ENCODE measurements around the gene SPPL2A. TPM values are rescaled to one million over a fixed set of nuclear protein-coding genes. Genes with fewer than 3 reads are reported as not detected.

The SPPL2A gene
- total and polyA plus RNA-seq, 2 experiments from 2014 or later = 111 to 141 TPM

DNA sequence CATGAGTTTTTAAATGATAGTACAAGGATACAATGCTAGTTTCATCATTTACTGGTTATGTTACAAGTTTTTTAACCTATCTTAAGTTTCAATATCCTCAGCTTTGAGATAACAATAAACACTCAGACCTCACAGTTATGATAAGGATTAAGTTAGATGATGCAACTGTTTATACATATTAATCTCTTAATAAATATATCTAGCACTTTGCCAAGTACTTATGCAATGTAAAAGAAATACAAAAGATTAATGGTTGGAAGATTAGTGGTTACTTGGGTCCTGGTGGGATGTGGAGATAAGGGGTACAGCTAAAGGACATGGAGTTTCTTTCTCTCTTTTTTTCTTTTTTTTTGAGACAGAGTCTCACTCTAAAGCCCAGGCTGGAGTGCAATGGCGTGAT, 12.0 kb downstream of the SPPL2A start:
- Histone ChIP-seq H4K20me1 (ENCODE audit: insufficient read depth, poor library complexity, severe bottlenecking) (peaks cover 4% of the 10 kb centered on the region), H3K9me3 (ENCODE audit: low read depth) (no peaks in the 10 kb centered on the region), H3K27ac (peak overlapping the region; percentile 52), H3K79me2 (peaks cover 72% of the 10 kb centered on the region), H3K27me3 (no peaks in the 10 kb centered on the region), H3K9me2 (replicated peaks; ENCODE audit: insufficient read depth) (no peaks in the 10 kb centered on the region), H3K4me1 (ENCODE audit: insufficient read depth) (no peaks in the 10 kb centered on the region), H3K4me2 (no peak overlapping the region), H2AFZ (no peak overlapping the region), H3K36me3 (replicated peaks; ENCODE audit: insufficient read depth, low read depth) (no peaks in the 10 kb centered on the region), H3K4me3 (no peak overlapping the region)
- no peak for DNase-seq (ENCODE audit: low spot score)
- TF ChIP-seq EZH2 (IDR thresholded peaks at IDR 0.05; ENCODE audit: borderline replicate concordance) (no peak), EZH2phosphoT487 (IDR thresholded peaks at IDR 0.05; ENCODE audit: low read depth, severe bottlenecking, unreplicated experiment) (no peak)
- TF ChIP-seq, protein P1, sequence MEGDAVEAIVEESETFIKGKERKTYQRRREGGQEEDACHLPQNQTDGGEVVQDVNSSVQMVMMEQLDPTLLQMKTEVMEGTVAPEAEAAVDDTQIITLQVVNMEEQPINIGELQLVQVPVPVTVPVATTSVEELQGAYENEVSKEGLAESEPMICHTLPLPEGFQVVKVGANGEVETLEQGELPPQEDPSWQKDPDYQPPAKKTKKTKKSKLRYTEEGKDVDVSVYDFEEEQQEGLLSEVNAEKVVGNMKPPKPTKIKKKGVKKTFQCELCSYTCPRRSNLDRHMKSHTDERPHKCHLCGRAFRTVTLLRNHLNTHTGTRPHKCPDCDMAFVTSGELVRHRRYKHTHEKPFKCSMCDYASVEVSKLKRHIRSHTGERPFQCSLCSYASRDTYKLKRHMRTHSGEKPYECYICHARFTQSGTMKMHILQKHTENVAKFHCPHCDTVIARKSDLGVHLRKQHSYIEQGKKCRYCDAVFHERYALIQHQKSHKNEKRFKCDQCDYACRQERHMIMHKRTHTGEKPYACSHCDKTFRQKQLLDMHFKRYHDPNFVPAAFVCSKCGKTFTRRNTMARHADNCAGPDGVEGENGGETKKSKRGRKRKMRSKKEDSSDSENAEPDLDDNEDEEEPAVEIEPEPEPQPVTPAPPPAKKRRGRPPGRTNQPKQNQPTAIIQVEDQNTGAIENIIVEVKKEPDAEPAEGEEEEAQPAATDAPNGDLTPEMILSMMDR (IDR thresholded peaks at IDR 0.05; ENCODE audit: poor library complexity) = no peak
- WGBS (ENCODE audit: low lambda C conversion rate, missing lambda C conversion rate) = 44% methylated on average over 1 of the region's 1 CpG

DNA sequence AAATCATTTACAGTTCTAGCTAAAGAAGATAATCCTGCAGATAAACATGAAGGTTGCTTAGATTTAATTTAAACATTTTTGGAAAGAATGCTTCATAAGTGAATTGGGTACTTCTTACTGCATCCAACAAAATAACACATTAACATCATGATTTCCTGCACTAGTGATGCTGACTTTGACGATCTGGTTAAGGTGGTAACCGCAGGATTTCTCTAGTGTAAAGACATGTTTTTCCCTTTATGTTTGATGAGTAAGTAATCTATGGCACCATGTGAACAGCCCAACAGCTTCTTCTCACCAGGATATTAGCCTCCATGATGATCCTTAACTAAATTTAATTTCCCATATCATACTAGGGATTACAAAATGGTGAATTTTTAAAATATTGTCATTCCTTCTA, 14.1 kb downstream of the SPPL2A start:
- Histone ChIP-seq H3K4me1 (ENCODE audit: insufficient read depth) (no peaks in the 10 kb centered on the region), H3K36me3 (replicated peaks; ENCODE audit: insufficient read depth, low read depth) (no peaks in the 10 kb centered on the region), H3K27me3 (no peaks in the 10 kb centered on the region), H2AFZ (no peak overlapping the region), H3K4me2 (no peak overlapping the region), H3K27ac (no peak overlapping the region), H3K79me2 (peaks cover 53% of the 10 kb centered on the region), H3K9me2 (replicated peaks; ENCODE audit: insufficient read depth) (no peaks in the 10 kb centered on the region), H3K4me3 (no peak overlapping the region), H3K9me3 (ENCODE audit: low read depth) (no peaks in the 10 kb centered on the region), H4K20me1 (ENCODE audit: insufficient read depth, poor library complexity, severe bottlenecking) (peaks cover 4% of the 10 kb centered on the region)
- TF ChIP-seq EZH2 (IDR thresholded peaks at IDR 0.05; ENCODE audit: borderline replicate concordance) = no peak
- no peak for TF ChIP-seq EZH2phosphoT487 (IDR thresholded peaks at IDR 0.05; ENCODE audit: low read depth, severe bottlenecking, unreplicated experiment)
- TF ChIP-seq, protein P1 (IDR thresholded peaks at IDR 0.05; ENCODE audit: poor library complexity) = no peak
- no peak for DNase-seq (ENCODE audit: low spot score)
- 88% methylated on average over 2 of the region's 2 CpGs for WGBS (ENCODE audit: low lambda C conversion rate, missing lambda C conversion rate)

DNA sequence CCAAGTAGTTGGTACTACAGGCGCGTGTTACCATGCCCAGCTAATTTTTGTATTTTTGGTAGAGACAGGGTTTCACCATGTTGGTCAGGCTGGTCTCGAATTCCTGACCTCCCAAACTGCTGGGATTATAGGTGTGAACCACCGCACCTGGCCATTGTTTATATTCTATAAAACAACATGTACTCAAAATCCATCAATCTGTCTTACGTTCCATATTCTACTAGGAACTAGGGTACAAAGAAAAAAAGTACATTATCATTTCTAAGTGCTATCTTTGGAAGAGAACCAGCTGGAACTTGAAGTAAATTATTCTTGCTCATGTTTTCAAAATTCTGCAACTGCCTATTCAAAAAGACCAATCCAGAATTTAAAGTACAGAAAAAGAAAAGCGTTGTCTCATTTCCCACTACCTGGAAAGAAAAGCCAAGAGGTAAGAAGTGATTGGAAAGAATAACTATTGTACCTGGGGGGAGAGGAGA, 15.2 kb downstream of the SPPL2A start:
- peaks cover 42% of the 10 kb centered on the region for H3K79me2 ChIP-seq

More for the DNA sequence above, 15.2 kb downstream of the SPPL2A start:
- no peak for TF ChIP-seq EZH2phosphoT487 (IDR thresholded peaks at IDR 0.05; ENCODE audit: low read depth, severe bottlenecking, unreplicated experiment)
- TF ChIP-seq EZH2 (IDR thresholded peaks at IDR 0.05; ENCODE audit: borderline replicate concordance) = no peak
- TF ChIP-seq, protein P1 (IDR thresholded peaks at IDR 0.05; ENCODE audit: poor library complexity) = no peak
- Histone ChIP-seq H3K27me3 (no peaks in the 10 kb centered on the region), H3K4me2 (no peak overlapping the region), H3K9me3 (ENCODE audit: low read depth) (no peaks in the 10 kb centered on the region), H3K4me3 (no peak overlapping the region), H4K20me1 (ENCODE audit: insufficient read depth, poor library complexity, severe bottlenecking) (peaks cover 4% of the 10 kb centered on the region), H2AFZ (no peak overlapping the region), H3K27ac (no peak overlapping the region), H3K36me3 (replicated peaks; ENCODE audit: insufficient read depth, low read depth) (no peaks in the 10 kb centered on the region), H3K9me2 (replicated peaks; ENCODE audit: insufficient read depth) (no peaks in the 10 kb centered on the region), H3K4me1 (ENCODE audit: insufficient read depth) (no peaks in the 10 kb centered on the region)
- WGBS (ENCODE audit: low lambda C conversion rate, missing lambda C conversion rate) = 92% methylated on average over 6 of the region's 6 CpGs
- no peak for DNase-seq (ENCODE audit: low spot score)
